Measurements from ENCODE around the gene MAST4. TPM values are rescaled to one million over a fixed set of nuclear protein-coding genes. Genes with fewer than 3 reads are reported as not detected.

Gene MAST4
- total RNA-seq, 2 donors from 2014 or later, result 9.5 to 20.8 TPM

- H3K27ac ChIP-seq, result no peak overlapping the region
- no peaks in the 10 kb centered on the region for H3K36me3 ChIP-seq
- no peaks in the 10 kb centered on the region for H3K27me3 ChIP-seq
- DNase-seq, result no peak
- no peak overlapping the region for H3K4me3 ChIP-seq
- no peaks in the 10 kb centered on the region for H3K4me1 ChIP-seq
- H3K9ac ChIP-seq (ENCODE audit: low read depth in 2 of 2, low read length in 2 of 2), result no peak overlapping the region
- intact Hi-C loops (cut with DNase I), result no loop called here
- TF ChIP-seq, protein P1, sequence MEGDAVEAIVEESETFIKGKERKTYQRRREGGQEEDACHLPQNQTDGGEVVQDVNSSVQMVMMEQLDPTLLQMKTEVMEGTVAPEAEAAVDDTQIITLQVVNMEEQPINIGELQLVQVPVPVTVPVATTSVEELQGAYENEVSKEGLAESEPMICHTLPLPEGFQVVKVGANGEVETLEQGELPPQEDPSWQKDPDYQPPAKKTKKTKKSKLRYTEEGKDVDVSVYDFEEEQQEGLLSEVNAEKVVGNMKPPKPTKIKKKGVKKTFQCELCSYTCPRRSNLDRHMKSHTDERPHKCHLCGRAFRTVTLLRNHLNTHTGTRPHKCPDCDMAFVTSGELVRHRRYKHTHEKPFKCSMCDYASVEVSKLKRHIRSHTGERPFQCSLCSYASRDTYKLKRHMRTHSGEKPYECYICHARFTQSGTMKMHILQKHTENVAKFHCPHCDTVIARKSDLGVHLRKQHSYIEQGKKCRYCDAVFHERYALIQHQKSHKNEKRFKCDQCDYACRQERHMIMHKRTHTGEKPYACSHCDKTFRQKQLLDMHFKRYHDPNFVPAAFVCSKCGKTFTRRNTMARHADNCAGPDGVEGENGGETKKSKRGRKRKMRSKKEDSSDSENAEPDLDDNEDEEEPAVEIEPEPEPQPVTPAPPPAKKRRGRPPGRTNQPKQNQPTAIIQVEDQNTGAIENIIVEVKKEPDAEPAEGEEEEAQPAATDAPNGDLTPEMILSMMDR (IDR thresholded peaks at IDR 0.05), result no peak
- no peaks in the 10 kb centered on the region for H3K9me3 ChIP-seq
Measured at GRCh38 chr5:66966439-66966838, 370.2 kb downstream of the MAST4 start.

GRCh38 chr5:66967102-66967501 lies 370.9 kb downstream of the MAST4 start:
- Histone ChIP-seq H3K36me3 (no peaks in the 10 kb centered on the region), H3K4me3 (no peak overlapping the region), H3K9me3 (no peaks in the 10 kb centered on the region), H3K27me3 (no peaks in the 10 kb centered on the region), H3K4me1 (no peaks in the 10 kb centered on the region), H3K27ac (no peak overlapping the region), H3K9ac (ENCODE audit: low read depth in 2 of 2, low read length in 2 of 2) (no peak overlapping the region)
- TF ChIP-seq, protein P1 (IDR thresholded peaks at IDR 0.05), result no peak
- intact Hi-C loops (cut with DNase I), result no loop called here
- DNase-seq, result no peak

- Histone ChIP-seq H3K27me3 (no peaks in the 10 kb centered on the region), H3K4me1 (no peaks in the 10 kb centered on the region), H3K27ac (no peak overlapping the region), H3K9me3 (no peaks in the 10 kb centered on the region), H3K9ac (ENCODE audit: low read depth in 2 of 2, low read length in 2 of 2) (no peak overlapping the region), H3K4me3 (no peak overlapping the region), H3K36me3 (no peaks in the 10 kb centered on the region)
- TF ChIP-seq, protein P1 (IDR thresholded peaks at IDR 0.05), result no peak
- DNase-seq, result no peak
- intact Hi-C loops (cut with DNase I), result no loop called here
Measured at GRCh38 chr5:66967826-66968262, 371.7 kb downstream of the MAST4 start.

DNA sequence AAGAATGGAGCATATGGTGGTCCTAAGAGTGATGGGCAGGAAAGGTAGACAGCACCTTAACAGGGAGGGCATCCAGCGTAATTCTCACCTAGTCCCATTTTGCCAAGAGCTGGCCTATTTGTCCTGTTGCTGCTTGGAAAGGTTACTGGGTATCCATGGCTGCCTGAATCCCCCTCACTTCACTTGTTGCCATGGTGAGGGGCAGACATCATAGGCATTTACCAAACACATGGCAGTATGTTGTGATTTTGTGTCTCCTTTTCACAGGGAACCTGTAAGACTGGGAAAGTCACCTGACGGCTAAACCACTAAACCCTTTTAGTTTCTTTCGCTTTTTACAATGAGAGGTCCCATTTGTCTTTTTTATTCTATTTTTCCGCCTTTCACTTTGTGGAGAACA lies 373.3 kb downstream of the MAST4 start:
- Histone ChIP-seq H3K4me1 (no peaks in the 10 kb centered on the region), H3K9me3 (no peaks in the 10 kb centered on the region), H3K4me3 (no peak overlapping the region), H3K36me3 (no peaks in the 10 kb centered on the region), H3K27me3 (no peaks in the 10 kb centered on the region), H3K9ac (ENCODE audit: low read depth in 2 of 2, low read length in 2 of 2) (no peak overlapping the region), H3K27ac (no peak overlapping the region)
- no peak for DNase-seq
- intact Hi-C loops (cut with DNase I), result no loop called here
- TF ChIP-seq, protein P1 (IDR thresholded peaks at IDR 0.05), result no peak

DNA sequence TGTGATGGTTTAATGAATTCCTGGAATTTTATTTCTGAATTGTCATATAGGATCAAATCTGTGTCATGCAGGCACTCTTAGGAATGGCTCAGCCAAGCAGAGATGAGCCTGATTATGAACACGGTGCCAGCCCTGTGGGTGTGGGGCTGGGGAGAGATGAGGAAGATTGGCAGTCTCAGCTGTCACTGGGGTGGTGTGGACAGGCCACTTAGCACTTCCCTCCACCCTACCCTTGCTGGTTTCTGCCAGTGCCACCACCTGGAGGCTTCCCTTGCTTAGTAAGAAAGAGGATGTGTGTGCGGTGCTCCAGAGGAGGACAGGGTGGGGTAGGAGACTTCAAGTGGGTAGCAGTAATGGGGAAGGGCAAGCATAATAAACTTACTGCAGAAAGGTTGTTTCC lies 373.8 kb downstream of the MAST4 start:
- no peaks in the 10 kb centered on the region for H3K4me1 ChIP-seq
- DNase-seq, result no peak
- H3K9ac ChIP-seq (ENCODE audit: low read depth in 2 of 2, low read length in 2 of 2), result no peak overlapping the region
- no peaks in the 10 kb centered on the region for H3K36me3 ChIP-seq
- TF ChIP-seq, protein P1 (IDR thresholded peaks at IDR 0.05), result no peak
- H3K9me3 ChIP-seq, result no peaks in the 10 kb centered on the region
- H3K27me3 ChIP-seq, result no peaks in the 10 kb centered on the region
- H3K27ac ChIP-seq, result no peak overlapping the region
- intact Hi-C loops (cut with DNase I), result no loop called here
- no peak overlapping the region for H3K4me3 ChIP-seq

DNA sequence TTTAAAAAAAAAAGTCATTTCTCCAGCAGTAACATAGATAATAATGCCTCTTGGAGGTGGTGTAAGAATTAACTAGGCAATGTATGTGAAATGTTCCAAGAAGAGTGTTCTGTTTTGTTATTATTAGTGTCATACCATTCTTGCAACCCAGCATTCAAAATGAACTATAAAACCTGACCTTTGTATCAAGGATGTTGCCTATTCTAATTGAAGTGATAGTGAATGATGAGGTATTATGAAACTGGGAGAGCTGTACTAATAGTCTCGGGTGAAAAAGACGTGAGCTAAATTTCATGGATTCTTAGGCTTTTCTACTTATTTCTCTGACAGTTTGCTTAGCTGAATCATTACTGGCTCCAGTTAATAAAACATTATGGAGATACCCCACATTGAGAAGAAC lies 375.8 kb downstream of the MAST4 start:
- no peaks in the 10 kb centered on the region for H3K9me3 ChIP-seq
- DNase-seq, result no peak
- H3K27me3 ChIP-seq, result no peaks in the 10 kb centered on the region
- intact Hi-C loops (cut with DNase I), result no loop called here
- no peak overlapping the region for H3K27ac ChIP-seq
- no peaks in the 10 kb centered on the region for H3K36me3 ChIP-seq
- no peaks in the 10 kb centered on the region for H3K4me1 ChIP-seq
- no peak overlapping the region for H3K4me3 ChIP-seq
- H3K9ac ChIP-seq (ENCODE audit: low read depth in 2 of 2, low read length in 2 of 2), result no peak overlapping the region
- TF ChIP-seq, protein P1 (IDR thresholded peaks at IDR 0.05), result no peak
